ENCODE results near the gene RSKR.
A peak's percentile ranks its signal among the peaks of the same experiment; 100 is the strongest.
"Not testable (repeated sequence)": the region's sequence is repeated elsewhere in the genome, so short reads cannot be mapped to it uniquely, and the experiment has no call there.

The RSKR gene

DNA sequence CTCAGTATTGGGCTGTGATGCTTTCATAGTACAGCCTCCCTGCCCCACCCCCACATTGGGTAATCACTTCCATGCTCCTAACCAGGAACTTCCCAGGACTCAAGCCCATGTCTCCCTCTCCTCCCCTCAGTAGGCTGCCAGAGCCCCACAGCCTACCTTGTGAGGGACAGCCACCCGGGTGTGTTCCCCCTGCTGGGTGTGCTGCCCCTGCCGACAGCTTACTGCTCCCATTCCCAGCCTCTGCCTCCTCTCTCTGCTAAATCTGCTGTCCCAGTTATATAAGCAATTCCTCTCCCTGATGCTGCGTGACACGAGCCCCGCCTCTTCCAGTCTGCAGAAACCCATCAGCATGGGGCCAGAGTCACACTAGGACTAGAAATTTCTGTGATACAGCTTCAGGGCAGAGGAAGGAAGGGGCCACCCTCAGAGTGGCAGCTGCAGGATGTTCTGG is at the start of gene RSKR:
RSKR (minus strand) TSS at position 255 of the 451 bp plus-strand sequence; CDS start at position 231, 24 bp downstream.
- no peak for DNase-seq (ENCODE audit: low read depth in 2 of 2)

DNA sequence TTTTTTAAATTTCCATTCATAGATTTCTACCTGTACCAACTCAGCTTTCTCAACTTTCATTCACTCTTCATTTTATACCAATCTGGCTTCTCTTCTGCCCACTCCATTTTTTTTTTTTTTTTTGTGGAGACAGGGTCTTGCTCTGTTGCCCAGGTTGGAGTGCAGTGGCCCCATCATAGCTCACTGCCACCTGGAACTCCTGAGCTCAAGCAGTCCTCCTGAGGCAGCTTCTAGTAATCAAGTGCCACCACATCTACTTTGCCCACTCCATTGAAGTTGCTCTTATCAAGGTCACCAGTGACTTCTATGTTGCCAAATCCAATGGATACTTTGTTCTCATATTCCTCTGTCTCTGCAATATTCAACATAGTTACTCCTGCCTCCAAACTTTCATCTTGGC is 49.7 kb upstream of the RSKR start:
- no peak for DNase-seq (ENCODE audit: low read depth in 2 of 2)

DNA sequence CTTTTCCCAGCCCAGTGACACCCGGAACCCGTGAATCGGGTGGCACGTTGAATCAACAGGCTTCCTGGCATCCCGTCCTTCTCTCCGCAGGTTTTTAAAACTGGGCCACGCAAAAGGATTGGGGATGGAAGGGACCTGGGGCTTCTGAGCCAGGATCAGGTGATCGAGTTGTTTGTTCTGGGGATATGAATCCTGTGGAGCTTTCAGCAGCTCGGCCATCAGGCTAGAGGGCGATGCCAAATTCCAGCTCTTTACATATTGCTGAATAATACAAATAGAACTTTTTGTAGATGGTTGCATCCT is 48.5 kb upstream of the RSKR start:
- DNase-seq (ENCODE audit: low read depth in 2 of 2) = no peak

DNA sequence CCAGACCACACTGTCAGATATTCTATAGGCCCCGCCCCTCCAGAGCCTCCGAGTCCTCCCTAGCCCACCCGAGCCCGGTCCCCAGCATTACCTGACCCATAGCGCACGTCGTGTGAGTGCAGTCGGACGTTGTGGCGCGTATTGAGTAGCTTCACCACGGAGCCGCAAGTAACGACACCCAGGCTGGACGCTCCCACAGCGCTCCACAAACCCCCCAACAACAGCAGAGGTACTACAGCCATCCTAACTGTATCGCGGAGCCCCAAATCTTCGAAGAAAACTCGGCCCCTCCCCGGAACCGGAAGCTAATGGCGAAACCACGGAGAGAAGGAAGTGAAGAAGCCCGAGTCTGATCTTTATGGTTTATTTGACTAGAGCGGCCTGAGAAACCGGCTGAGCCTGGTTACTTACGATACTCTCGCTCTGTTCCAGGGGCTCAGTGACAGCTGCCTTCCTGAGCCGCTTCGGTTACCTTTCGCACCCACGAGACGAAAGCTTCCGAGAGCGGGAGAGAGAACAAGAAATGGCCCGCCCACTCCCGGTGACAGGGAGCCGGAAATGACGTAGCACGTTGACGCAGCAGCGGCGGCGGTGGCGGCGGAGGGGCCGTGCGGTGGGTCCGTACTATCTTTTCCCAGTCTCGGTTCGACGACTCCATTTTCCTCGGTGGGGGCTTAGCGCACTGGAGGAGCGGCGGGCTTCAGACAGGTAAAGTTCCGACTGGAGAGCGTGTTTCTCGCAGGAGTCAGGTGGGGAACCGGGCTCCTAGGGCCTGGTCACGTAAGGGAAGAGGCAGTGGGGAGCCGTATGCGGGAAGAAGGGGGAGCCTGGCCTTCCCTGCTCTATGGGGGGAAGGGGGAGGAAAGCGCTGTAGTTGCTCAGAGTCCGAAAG is 47.9 kb upstream of the RSKR start, which contains the start of the genes SDF2 and SUPT6H:
SDF2 (minus strand) TSS at position 272 of the 892 bp plus-strand sequence; CDS start at position 242, 30 bp downstream.
SUPT6H (plus strand) TSS at position 571 of the 892 bp plus-strand sequence. CDS start 11,197 bp downstream, outside the sequence.
- DNase-seq (ENCODE audit: low read depth in 2 of 2) = peak; percentile 90 to 92

DNA sequence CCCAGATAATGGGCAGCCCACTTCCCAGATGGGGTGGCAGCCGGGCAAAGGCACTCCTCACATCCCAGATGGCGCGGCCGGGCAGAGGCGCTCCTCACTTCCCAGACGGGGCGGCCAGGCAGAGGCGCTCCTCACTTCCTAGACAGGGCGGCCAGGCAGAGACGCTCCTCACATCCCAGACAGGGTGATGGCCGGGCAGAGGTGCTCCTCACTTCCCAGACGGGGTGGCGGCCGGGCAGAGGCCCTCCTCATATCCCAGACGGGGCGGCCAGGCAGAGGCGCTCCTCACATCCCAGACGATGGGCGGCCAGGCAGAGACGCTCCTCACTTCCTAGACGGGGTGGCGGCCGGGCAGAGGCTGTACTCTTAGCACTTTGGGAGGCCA is 45.5 kb upstream of the RSKR start:
- not testable (repeated sequence) for DNase-seq (ENCODE audit: low read depth in 2 of 2)

- DNase-seq (ENCODE audit: low read depth in 2 of 2) = not testable (repeated sequence)
These were observed 44.9 kb upstream of the RSKR start for GRCh38 chr17:28658766-28659496.

- DNase-seq (ENCODE audit: low read depth in 2 of 2) = not testable (repeated sequence)
These were observed 44.4 kb upstream of the RSKR start for GRCh38 chr17:28658342-28658741.

DNA sequence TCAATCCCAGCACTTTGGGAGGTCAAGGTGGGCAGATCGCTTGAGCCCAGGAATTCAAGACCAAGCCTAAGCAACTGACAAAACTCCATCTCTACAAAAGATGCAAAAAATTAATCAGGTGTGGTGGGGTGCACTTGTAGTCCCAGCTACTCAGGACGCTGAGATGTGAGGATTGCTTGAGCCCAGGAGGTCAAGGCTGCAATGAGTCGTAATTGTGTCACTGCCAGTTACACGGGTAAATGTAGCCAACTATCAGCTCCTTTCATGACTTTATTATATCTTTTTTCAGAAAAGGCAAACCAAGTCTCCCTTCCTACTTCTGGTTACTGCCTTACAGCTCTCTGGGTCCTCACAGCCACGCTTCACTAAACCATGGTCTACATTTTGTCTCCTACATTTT is 43.8 kb upstream of the RSKR start:
- DNase-seq (ENCODE audit: low read depth in 2 of 2) = no peak

GRCh38 chr17:28655160-28655559 is 41.2 kb upstream of the RSKR start:
- no peak for DNase-seq (ENCODE audit: low read depth in 2 of 2)

GRCh38 chr17:28648698-28649097 is 34.7 kb upstream of the RSKR start:
- no peak for DNase-seq (ENCODE audit: low read depth in 2 of 2)

- DNase-seq (ENCODE audit: low read depth in 2 of 2) = no peak
These were observed 32.2 kb upstream of the RSKR start for GRCh38 chr17:28646039-28646754.

DNA sequence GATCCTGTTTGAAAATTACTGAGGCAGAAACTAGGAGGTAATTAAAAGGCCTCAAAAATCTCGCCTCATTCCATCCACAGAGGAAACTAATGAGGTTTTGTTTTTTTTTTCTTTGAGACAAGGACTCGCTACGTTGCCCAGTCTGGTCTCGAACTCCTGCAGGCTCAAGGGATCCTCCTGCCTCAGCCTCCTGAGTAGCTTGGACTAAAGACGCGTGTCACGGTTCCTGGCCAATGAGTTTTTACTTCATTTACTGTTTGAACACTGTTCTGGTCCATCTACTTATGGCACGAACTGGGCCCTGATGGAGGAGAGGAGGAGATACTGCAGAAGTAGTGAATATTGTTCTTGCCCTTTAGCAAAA is 31.6 kb upstream of the RSKR start:
- DNase-seq (ENCODE audit: low read depth in 2 of 2) = no peak

GRCh38 chr17:28644787-28645575 is 31.0 kb upstream of the RSKR start, which contains the start of gene BLTP2:
Gene BLTP2 (minus strand): TSS chr17:28645158. CDS start chr17:28645056, 102 bp downstream.
- peak; percentile 86 to 92 for DNase-seq (ENCODE audit: low read depth in 2 of 2)

DNA sequence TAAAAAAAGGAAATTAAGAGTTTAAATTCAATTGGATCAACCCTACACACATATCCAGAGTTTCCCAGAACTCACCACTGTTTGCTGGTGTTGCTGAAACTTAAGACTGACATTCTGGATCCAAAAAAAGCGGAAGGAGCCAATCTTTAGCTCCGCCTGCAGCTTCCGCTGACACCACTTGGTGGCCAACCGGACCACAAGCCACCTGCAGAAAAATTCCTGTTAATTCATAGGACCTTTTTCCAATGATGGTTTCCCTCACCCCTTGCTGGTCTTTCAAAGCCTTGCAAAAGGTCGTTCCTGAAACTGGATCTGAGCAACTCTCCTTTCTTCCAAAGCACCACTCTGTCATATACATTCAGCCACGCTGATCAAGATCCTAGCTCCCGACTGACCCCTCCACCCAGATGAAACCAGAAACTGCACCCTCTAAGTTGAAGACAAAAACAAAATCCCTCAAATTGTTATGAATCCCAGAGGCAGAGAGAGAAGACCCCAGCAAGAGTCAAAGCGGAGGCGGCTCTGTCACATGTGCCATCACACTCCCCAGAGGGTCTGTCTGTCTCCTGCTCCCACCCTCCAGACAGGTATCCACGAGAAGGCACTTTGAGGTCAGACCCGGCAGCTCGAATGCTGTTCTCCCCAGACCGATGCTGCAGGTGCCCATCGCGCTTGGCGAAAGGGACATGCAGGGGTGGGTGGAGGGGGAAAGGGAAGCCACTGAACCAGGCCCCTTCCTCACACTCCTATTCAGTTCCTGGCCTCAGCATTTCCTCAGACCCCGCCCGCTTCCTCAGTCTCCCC is 30.2 kb upstream of the RSKR start:
- DNase-seq (ENCODE audit: low read depth in 2 of 2) = no peak

DNA sequence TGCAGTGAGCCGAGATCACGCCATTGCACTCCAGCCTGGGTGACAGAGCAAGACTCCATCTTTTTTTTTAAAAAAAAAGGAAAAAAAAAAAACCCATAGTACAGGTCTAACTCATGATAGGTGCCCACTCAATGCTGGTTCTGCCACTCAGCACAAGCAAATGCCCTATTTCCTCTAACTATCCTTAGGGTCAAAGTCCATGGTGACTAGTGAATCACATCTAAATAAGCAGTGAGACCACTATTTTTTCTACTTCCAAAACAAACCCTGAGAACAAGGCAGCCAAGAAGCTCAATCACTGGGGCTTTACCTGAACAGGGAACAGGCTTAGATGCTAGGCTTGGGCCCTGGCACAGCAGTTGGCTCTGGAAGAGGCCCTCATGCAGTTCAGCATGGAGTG is 27.6 kb upstream of the RSKR start:
- no peak for DNase-seq (ENCODE audit: low read depth in 2 of 2)

- DNase-seq (ENCODE audit: low read depth in 2 of 2) = no peak
These were observed 21.5 kb upstream of the RSKR start for GRCh38 chr17:28635506-28635905.

DNA sequence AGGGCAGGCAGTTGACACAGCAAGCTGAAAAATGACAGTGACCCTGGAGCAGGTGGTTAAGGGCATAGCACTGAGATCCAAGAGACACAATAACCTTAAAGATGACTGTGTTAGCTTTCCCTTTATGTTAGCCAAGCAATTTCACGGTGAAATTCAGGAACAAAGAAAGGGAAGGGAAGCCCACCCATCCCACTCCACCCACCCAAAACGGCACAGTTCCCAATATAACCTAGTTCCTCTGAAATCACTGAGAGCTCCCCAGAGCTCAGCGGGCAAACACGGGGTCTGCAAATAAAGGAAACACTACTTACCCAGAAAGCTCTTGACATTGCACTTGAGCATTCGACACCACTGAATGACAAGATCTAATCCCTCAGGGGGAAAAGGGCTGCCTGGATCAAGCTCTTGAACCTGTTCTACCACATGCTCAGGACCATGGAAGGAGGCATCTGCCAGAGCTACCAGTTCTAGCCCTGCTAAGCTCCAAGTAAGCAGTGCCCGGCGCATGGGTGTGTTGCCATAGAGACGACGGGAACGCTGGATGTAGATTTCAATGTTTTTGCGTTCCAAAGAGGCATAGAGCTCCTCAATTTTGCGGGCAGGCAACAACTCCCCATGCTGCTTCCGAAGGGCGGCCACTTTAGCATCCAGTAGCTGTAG is 20.4 kb upstream of the RSKR start:
- no peak for DNase-seq (ENCODE audit: low read depth in 2 of 2)

GRCh38 chr17:28626818-28627217 is 12.8 kb upstream of the RSKR start:
- no peak for DNase-seq (ENCODE audit: low read depth in 2 of 2)

- no peak for DNase-seq (ENCODE audit: low read depth in 2 of 2)
These were observed 10.2 kb upstream of the RSKR start for GRCh38 chr17:28624148-28624547.

DNA sequence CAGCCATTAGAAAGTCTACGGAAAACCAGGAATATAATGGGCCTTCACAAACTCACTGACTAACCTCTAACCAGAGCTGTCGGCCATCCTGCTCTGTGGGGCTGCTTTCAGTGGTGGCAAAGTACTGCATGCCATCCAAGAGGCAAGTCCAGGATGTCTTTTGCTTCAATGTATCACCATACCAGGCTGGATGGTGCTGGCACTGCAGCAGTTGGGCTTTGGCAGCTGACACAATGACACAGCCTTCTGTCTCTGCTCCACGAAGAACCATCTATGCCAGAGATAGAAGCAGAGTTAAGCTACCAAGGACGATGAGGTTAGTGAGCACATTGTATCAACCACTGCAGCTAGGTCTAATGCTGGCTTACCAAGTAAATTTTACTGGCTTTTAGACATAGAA is 9.7 kb upstream of the RSKR start:
- no peak for DNase-seq (ENCODE audit: low read depth in 2 of 2)

Measured in activated CD8-positive, alpha-beta memory T cell treated with anti-CD3 and anti-CD28 coated beads for 4 hours (primary cell).